ENCODE results near the gene GLO1. TPM values are rescaled to one million over a fixed set of nuclear protein-coding genes. Genes with fewer than 3 reads are reported as not detected.

GLO1 gene
- total RNA-seq, 1 experiment from 2014 or later = 147 TPM

- CTCF ChIA-PET = no interaction called here
- no peak for TF ChIP-seq CTCF (IDR thresholded peaks at IDR 0.05; ENCODE audit: unreplicated experiment)
- Mint-ChIP-seq H3K27ac (ENCODE audit: unreplicated experiment) (no peak overlapping the region), H3K4me3 (ENCODE audit: low read depth, unreplicated experiment) (no peak overlapping the region), H3K36me3 (ENCODE audit: insufficient read depth, unreplicated experiment) (no peaks in the 10 kb centered on the region), H3K9me3 (ENCODE audit: low read depth, unreplicated experiment) (no peaks in the 10 kb centered on the region), H3K4me1 (ENCODE audit: low read depth, unreplicated experiment) (peaks cover 22% of the 10 kb centered on the region), H3K27me3 (ENCODE audit: unreplicated experiment) (no peaks in the 10 kb centered on the region)
- intact Hi-C loops (cut with micrococcal nuclease; ENCODE audit: unreplicated experiment) = no loop called here
- BruUV-seq (replicated peaks) = no TSS peak
- DNase-seq = no peak
Observed at GRCh38 chr6:38631186-38631783, 71.7 kb downstream of the GLO1 start.

Other genes with a start within 250 kb of the GLO1 start
- 19.4 and 21.8 TPM in 2 replicates for gene BTBD9, start 63.2 kb downstream of the GLO1 start, total RNA-seq (2022)
- 0.05 TPM in 1 of 2 replicates, not detected in the other for gene DNAH8, start 12.2 kb upstream of the GLO1 start, total RNA-seq (2022)